ENCODE measurements around the gene UVRAG.

- TF ChIP-seq CTCF (IDR thresholded peaks at IDR 0.05) = no peak
- TF ChIP-seq EZH2 (IDR thresholded peaks at IDR 0.05; ENCODE audit: borderline replicate concordance, insufficient read depth, low read depth, low read length, poor library complexity, severe bottlenecking) = no peak
These were observed 208.4 kb downstream of the UVRAG start for GRCh38 chr11:76023236-76024068.
